Cardiac fibroblast (primary cell): ENCODE measurements around the gene IPCEF1.

ENCODE experiments used
- DNase-seq, 2 donors: peaks; one replicate each; pipeline versions ENCODE4 v3.0.0 to v3.0.0-alpha.2; 2010; ENCODE audit warnings: low read depth in 2 of 2
- H3K4me3 ChIP-seq, 2 donors: replicated peaks in 1 of 2; 1 replicate in 1 of 2; 2 replicates in 1 of 2; pipeline ENCODE4 v1.5.1; 2011; ENCODE audit warnings: low read depth in 2 of 2, low read length in 2 of 2, mild to moderate bottlenecking in 2 of 2, moderate library complexity in 1 of 2
- CTCF ChIP-seq: IDR thresholded peaks from one replicate; pipeline ENCODE4 v1.5.1; 2011; ENCODE audit warnings: low read depth, mild to moderate bottlenecking, low read length, inconsistent platforms

IPCEF1 gene

DNA sequence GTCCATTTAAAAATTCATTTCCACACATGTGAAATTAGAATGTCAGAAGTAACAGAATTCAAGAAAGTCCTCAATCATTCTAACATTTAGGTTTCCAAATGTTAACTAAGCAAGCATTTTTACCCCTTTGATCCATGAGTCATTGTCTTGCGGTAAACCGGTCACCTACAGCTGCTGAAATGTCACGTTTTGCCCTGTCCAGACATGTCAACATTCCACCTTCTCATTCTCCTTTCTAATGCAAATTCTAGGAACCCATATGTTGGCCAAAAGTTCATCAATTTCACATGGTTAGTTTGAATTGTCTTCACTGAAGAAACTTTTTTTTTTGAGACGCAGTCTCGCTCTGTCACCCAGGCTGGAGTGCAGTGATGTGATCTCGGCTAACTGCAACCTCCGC lies 117.2 kb downstream of the IPCEF1 start:
- no peak overlapping the region for H3K4me3 ChIP-seq
- TF ChIP-seq CTCF, result no peak

GRCh38 chr6:154238831-154239230 lies 117.8 kb downstream of the IPCEF1 start:
- no peak overlapping the region for H3K4me3 ChIP-seq
- no peak for TF ChIP-seq CTCF
- no peak for DNase-seq

More for the DNA sequence above, 117.2 kb downstream of the IPCEF1 start:
- no peak for DNase-seq

DNA sequence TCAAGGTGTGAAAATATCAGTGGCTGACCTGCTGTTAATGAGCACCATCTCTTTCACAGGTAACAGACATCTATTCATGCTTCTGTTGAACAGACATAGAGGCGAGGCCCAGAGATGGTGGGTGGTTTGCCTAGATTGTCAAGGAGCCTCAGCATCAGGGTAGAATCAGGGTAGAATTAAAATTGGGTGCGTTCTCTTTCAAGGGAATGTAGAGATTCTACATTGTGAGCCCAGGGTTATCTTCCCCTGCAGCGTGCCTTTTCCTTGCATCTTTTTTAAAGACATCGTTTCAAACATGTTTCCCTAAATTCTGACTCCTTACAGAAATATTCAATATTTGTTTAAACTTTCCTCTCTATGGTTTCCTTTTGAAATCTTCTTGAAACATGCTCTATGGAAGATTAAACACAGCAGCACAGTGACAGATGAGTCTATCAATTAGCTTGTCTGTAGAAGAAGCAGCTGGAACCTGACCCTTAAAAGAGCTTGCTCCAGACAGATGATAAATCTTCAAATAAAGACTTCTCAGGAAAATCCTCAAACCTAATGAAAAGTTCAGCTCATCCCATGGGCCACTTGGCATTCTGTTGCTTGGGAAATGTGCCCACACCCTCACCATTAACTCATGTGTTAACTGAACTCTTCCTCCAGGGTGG lies 119.8 kb downstream of the IPCEF1 start:
- no peak overlapping the region for H3K4me3 ChIP-seq
- no peak for TF ChIP-seq CTCF
- DNase-seq, result no peak

- no peak overlapping the region for H3K4me3 ChIP-seq
- DNase-seq, result no peak
- no peak for TF ChIP-seq CTCF
Observed at GRCh38 chr6:154234019-154234772, 122.4 kb downstream of the IPCEF1 start.

- H3K4me3 ChIP-seq, result no peak overlapping the region
- TF ChIP-seq CTCF, result no peak
- DNase-seq, result no peak
Observed at GRCh38 chr6:154233383-154233782, 123.2 kb downstream of the IPCEF1 start.

- H3K4me3 ChIP-seq, result no peak overlapping the region
- TF ChIP-seq CTCF, result no peak
- no peak for DNase-seq
Observed at GRCh38 chr6:154232013-154232910, 124.3 kb downstream of the IPCEF1 start.
